ENCODE measurements around the gene ATAD2B.

ATAD2B gene

GRCh38 chr2:23905155-23905554 lies 21.8 kb downstream of the ATAD2B start:
- DNase-seq: no peak

DNA sequence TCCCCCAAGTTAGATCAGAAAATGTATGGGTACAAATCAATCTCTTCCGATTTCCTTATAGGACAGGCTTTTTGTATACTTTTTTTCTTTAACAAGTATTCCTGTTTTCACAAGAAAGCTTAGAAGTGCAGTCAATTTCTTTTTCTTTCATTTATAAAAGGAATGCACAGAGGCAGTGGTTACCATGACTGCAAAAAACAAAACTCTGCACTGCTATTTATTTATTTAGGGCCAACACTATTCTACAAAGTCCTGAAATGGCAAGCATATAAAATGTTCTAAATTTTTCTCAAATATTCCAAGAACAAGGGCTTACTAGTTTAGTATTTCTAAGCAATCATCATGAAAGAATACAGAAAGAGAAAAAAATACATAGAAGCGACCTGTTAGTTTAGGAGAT lies 22.2 kb downstream of the ATAD2B start:
- no peak for DNase-seq

DNA sequence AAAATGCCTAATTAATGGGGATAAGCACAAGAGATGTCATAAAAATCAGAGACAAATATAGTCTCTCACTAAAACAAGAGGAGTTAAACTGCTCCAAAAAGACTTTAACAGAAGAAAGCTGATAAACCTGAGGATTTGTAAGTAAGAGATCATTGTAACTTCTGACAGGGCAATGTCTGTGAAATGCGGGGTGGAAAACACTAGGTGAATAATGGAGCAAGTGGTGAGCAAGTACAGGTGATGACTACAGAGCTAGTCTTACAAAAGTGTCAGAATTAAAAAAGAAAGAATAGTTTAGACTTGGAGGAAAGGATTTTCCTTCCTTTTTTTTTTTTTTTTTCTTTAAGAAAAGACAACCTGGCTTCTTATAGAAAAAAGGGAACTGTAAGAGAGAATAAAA lies 22.7 kb downstream of the ATAD2B start:
- DNase-seq: no peak

DNA sequence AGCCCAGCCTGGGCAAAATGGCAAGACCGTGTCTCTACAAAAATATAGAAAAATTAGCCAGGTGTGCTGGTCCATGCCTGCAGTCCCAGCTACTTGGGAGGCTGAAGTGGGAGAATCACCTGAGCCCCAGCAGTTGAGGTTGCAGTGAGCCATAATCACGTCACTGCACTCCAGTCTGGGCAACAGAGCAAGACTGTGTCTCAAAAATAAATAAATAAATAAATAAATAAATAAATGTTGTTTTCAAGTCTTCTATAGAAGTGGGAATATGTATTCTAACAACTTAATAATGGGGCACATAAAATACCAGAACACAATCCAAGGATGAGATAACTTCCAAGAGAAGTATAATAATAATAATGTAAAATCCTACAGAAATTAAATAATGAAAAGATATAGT lies 23.9 kb downstream of the ATAD2B start:
- no peak for DNase-seq

- DNase-seq: no peak
These were observed 24.7 kb downstream of the ATAD2B start for GRCh38 chr2:23901966-23902846.

GRCh38 chr2:23900541-23901322 lies 26.2 kb downstream of the ATAD2B start:
- DNase-seq: no peak

DNA sequence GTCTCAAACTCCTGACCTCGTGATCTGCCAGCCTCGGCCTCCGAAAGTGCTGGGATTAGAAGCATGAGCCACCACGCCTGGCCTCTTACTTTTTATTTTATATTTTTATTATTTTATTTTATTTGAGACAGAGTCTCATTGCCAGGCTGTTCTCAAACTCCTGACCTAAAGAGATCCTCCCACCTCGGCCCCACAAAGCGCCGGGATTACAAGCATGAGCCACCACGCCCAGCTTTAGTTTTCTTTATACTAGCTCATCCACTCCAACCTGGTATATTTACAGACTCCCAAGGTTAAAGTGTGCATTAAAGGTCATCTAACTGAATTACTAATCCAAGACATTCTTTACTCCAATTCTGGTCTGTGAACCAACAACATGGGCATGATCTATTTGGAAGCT lies 26.8 kb downstream of the ATAD2B start:
- DNase-seq: no peak

- DNase-seq: no peak
These were observed 55.7 kb downstream of the ATAD2B start for GRCh38 chr2:23871206-23871605.

DNA sequence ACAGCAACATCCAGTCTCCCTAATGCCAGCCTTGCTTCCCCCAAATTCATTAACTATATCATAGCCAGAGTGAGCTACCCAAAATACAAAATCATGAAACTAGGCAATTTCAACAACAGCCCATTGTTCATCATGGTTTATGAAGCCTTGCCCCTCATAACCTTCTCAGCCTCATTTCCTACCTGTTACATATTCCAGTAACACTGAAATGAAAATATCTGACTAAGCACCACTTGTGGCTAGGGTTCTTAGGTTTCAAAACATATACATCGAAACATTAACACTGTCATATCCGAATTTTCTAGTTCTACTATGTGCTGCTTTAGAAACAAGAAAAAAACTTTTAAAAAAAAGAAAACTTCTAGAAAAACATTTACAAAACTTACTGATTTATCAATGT lies 59.5 kb downstream of the ATAD2B start:
- DNase-seq: no peak

DNA sequence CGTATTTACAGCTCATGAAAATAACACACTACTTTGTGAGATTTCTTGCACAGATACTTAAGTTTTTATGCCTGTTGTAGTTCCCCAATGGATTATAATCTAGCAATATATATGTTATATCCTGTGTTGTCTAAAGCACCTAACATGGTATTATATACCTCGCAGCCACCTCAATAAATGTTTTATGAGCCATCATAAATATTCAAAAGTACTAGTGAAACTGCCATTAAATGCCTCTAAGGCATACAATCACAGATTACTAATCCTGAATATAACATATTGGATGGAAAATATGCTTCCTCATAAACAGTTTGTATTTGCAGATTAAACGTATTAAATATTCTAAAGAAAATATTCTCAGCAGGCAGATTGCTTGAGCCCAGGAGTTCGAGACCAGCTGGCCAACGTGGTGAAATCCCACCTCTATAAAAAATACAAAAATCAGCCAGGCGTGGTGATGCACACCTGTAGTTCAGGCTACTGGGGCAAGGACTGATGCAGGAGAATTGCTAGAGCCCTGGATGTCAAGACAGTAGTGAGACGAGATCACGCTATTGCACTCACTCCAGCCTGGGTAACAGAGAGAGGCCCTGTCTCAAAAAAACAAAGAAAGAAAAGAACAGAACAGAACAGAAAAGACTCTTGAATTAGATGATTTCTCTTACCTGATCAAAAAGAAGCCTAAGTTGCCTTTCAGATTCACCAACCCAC lies 64.1 kb downstream of the ATAD2B start:
- no peak for DNase-seq

DNA sequence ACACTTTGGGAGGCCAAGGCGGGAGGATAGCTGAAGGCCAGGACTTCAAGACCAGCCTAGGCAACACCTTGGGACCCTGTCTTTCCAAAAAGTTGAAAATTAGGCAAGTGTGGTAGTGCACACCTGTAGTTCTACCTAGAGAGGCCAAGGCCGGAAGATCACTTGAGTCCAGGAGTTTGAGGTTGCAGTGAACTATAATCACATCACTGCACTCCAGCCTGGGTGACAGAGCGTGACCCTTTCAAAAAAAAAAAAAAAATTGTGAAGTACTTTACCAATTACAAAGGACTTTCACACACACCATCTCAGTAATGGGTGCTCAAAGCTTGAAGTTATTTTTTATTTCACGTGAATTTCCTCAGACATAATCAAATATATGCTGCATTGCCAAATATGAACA lies 65.0 kb downstream of the ATAD2B start:
- no peak for DNase-seq

DNA sequence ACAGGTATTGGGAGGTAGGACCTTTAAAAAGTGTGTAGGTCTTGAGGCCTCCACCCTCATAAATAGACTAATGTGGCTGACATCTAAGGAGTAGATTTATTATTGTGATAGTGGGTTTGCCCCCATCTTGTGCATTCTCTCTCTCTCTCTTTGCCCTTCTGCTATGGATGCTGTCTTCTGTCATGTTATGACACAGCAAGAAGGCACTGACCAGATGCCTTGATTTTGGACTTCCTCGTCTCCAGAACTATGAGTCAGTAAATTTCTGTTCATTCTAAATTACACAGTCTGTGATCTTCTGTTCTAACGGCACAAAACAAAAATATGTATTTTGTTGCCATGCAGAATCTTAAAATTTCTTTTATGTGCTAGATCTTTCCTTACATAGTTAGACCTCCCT lies 66.9 kb downstream of the ATAD2B start:
- no peak for DNase-seq

DNA sequence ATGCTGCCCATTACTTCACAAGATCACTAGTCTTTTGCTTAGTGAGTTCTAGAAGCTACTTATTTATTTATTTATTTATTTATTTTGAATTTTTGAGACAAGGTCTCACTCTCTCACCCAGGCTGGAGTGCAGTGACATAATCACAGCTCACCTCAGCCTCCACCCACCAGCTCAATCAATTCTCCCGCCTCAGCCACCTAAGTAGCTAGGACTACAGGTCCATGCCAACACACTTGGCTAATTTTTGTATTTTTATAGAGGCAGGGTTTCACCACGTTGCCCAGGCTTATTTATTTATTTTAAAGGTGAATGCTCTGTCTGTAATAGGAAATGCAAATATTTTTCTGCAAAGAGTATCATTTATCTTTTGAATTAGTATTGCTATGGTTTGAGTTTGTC lies 67.7 kb downstream of the ATAD2B start:
- no peak for DNase-seq

GRCh38 chr2:23850564-23851256 lies 76.2 kb downstream of the ATAD2B start:
- DNase-seq: no peak

- no peak for DNase-seq
These were observed 82.0 kb downstream of the ATAD2B start for GRCh38 chr2:23844905-23845304.

GRCh38 chr2:23843051-23843976 lies 83.6 kb downstream of the ATAD2B start:
- DNase-seq: no peak

GRCh38 chr2:23839919-23840578 lies 86.9 kb downstream of the ATAD2B start:
- no peak for DNase-seq

DNA sequence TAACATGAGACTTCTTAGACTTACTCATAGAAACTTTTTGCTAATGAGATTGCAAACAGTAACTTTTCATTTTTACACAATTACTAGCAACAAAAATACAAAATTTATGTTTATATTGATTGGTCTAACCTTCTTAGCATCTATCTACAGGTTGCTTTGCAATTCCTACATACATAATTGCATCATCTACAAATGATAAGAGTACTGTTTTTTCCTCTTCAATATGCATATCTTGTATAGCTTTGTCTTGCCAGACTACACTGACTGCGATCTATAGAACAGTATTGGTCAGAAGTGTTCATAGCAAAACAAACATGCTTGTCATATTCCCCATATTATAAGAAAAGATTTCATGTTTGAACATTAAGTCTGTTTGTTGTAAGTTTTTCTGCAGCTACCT lies 87.9 kb downstream of the ATAD2B start:
- DNase-seq: no peak

- DNase-seq: no peak
These were observed 88.3 kb downstream of the ATAD2B start for GRCh38 chr2:23838581-23838980.

- DNase-seq: no peak
These were observed 89.1 kb downstream of the ATAD2B start for GRCh38 chr2:23837871-23838270.

DNA sequence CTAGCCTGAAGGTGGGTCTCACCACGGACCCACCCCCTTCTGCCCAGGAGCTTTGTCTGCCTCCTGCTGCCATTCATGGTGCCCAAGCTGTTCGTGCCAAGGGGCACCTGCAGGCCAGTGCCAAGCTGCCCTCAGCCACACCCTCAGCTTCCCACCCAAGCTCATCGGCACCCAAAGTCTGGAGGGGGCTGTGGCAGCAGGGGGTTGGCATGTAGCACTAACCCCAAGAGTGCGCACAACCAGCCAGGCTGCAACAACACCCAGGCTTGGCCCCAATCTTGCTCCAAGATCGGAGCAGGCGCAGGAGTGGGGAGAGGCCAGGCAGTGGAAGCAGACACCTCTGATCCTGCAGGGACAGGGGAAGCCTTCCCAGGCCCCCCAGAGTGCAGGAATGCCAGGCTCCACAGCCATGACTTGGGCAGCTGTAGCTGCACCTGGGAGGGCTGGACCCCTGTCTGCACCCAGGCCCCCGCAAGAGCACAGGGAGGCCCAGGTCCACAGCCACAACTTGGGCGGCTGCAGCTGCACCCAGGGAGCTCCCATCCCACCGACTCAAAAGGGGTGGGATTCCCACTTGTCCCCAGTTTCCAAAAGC lies 89.9 kb downstream of the ATAD2B start:
- DNase-seq: no peak
